HG03103 (cell line): ENCODE measurements around the gene IL1RL2.

Source experiments
- ATAC-seq: cut with Tn5 transposase; IDR thresholded peaks from one replicate; pipeline ENCODE4 v1.9.1; 2021; ENCODE audit warnings: low read depth; ENCODE audit not compliant: unreplicated experiment

Gene IL1RL2

DNA sequence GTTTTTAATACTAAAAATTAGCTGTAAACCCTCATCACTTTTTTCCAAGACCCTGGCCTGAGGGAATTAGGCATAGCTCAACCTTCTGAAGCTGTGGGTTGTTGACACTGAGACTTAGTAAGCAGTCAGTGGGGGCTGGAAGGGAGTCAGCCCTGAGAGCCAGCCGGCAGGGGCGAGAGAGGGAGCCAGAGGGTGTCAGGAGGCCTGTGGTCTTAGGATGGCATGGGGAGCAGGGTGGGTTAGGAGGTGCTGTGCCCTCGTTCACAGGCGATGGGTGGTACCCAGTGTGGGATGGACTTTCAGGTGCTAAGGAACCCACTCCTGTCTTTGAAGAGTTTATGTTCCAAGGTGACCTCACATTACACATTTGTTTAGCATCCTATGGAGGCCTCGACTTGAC is 49.3 kb downstream of the IL1RL2 start:
- no peak for ATAC-seq

DNA sequence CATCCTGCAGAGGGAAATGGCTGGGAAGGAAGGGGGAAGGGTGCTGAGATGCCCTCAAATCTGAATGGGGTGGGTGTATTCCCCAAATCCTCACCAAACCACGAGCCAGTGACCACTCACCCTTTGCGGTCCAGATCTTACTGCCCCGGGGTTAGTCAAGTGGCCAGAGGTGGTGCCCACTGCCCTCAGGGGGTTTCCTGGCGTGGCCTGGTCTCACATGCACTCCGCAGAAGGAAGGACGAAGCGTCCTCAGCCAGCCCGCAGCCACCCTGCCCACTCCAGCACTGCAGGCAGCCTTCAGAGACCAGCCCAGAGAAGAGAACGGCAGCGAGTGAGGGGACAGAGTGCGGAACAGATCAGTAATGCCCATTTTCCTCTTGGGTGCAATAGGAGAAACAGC is 50.4 kb downstream of the IL1RL2 start:
- ATAC-seq, result no peak

DNA sequence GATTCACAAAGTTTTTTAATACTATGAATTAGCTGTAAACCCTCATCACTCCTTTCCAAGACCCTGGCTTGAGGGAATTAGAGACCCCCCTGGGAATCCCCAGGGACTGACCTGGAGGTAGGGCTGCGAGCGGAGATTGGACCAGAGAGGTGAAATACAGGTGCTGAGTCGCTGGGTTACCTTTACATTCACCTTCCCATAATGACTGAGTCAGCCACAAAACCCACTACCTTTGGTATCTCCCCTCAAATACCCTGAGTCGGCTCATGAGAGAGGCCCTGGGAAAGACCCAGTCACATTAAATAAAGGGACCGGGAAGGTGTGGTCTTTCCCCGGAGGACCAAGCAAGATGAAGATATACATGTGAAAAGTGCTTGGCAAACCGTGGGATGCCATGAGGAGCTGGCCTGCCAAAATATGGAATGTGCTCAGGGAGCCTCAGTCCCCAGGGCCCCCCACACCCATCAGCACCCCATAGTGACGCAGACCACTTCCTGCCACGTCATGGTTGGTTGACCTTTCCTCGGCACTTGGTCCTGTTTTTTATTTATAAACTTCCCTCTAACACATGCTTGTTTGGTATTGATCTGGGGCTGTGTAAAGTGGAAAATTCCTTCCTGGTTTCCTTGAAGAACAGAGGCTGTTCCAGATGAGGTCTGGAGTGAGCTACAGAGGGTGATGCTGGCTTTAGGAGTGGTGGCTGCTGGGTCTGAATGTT is 51.4 kb downstream of the IL1RL2 start:
- ATAC-seq, result no peak

DNA sequence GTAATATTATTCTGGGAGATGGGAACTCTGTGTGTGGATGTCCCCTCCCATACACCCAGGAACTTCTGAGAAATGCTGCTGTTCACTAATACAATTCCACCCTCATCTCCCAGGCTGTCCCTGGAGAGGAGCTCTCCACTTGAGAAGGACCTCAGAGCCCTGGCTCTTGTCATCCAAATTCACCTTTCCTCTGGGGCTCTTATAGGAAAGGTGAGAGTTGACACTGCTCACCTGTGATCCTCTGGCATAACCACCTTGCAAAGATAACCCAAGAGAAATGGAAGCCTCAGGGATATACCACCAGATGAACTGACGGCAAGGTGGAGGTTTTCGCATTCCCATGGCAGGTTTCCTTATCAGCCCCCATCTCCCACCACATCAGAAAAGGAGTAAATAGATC is 52.0 kb downstream of the IL1RL2 start:
- no peak for ATAC-seq

DNA sequence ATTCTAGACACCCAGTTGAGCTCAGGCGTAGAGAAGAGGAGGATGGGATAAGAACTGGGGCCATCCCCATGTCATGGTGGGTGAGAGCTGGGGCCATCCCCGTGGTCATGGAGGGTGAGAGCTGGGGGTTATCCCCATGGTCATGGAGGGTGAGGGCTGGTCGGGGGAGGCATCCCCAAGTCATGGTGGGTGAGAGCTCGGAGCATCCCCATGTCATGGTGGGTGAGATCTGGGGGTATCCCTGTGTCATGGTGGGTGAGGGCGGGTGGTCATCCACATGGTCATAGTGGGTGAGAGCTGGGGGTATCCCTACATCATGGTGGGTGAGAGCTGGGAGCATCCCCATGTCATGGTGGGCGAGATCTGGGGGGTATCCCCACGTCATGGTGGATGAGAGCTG is 52.5 kb downstream of the IL1RL2 start:
- ATAC-seq, result no peak

DNA sequence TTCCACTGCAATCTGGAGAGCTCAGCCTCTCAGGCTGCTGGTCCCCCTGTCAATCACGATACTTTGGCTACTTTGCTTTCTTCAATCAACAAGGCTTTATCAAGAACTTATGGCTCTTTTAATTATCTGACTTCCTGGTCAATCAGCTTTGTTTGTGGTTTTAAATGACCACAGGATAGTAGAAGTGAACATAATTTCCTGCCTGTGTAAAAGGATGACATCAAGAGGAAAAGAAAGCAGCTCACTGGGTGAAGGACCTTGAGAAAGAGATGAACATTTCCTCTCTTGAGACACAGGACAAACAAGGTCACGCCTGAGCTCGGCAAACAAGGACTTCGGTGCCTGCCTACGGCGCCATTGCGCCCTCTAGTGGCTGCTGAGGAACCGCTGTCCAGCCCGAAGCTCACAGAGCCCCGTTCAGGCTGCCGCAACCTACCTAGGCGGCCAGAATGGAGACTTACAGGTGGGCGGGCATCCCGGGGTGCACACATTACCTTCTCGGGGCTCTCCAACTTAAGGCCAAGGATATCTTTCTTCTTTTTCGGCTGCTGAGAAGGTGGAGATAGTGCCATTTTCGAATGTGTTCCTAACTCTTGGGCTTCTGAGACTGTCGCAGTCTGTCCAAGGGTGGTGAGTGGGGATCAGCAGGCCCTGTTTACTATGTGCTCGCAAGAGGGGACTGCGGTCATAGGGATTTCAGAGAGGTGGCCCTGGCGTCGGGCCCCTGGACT is 54.0 kb downstream of the IL1RL2 start:
- ATAC-seq, result peak; percentile 90

DNA sequence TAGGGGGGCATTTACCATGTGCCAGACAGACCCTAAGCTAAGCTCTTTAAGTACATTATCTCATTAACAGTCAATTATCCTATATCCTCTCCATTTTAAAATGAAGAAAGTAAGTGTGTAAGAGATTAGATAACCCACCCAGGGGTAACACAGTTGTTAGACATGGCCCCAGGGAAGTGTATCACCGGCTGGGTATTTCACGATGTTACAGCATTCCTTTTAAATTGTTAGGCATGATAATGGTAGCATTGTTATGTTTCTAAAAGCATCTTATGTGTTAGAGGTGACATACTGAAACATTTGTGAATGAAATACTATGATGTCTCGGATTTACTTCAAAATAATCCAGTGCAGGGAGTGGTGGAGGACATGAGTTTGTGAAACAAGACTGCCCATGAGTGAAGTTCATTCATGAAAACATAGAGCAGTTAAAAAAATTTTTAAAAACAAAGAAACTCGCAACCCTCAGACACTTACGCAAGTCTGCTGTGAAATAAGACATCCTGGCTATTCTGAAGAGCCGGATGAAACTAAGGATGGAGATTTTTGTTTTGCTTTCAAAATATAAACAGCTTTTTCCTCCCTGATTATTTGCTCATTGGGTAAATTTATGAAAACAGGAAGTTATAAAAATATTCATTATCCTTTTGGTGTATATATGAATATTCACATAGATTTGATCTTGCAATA is 54.9 kb downstream of the IL1RL2 start:
- no peak for ATAC-seq

DNA sequence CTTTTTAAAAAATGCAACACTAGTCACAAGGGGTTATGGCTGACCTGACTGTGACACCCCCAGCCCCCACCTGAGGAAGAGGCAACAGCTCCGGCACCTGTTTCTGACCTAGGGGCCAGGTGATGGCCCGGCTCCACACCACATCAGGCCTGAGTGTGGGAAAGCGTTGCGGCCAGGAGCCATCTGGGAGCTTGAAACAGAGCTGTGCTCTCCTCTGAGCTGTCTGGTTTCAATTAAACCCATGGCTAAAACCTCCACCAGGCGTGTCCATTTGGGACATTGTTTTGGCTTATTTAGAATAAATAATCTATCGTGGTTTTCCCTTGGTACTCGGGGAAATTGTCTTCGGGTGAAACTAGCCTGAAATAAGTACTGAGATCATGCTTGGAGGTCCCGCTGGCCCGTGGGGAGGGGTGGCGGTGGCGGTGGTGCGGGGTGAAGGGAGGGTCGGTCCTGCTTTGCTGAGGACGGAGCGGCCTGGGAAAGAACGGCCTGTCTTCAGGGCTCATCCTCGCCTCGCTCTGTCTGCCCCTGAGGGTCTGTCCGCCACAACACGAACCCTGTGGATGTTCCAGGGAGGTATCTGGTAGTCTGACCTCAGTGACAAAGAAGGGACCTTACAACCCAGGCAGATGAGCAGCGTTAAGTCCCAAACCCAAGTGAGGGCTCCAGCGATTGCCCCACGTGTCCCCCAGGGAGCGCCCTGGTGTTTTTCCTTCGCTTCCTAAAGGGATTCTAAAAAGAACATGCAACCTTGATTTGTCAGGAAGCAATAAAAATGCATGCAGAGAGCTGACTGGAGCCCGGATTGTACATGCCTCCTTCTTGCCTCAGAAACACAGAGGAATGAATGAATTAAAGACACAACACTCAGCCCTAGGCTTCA is 58.7 kb downstream of the IL1RL2 start:
- no peak for ATAC-seq

DNA sequence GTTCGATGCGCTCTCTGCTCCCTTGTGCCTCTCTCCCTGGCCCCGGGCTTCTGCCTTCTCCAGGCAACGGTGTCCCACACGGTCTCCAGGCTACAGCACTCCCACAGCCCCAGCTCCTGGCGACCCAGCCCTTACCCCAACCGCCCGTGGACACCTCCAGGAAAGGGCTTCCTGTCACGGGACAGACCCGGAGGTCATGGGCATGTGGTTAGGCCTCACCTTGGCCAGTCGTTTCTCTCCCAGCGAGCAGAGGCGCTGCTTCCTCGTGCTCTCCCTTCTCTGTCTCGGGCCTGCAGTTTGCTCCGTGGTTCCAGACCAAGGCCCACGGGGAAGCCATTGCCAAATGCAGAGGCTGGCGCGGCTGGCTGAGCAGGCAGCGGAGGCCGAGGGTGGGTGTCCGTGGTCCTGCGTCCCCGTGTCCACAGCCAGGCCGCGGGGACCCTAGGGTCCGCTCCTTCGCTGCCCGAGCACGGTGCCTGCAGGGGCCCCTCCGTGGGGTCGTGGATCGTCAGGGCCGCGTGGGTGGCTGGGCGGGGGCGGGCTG is 63.5 kb downstream of the IL1RL2 start:
- ATAC-seq, result no peak

DNA sequence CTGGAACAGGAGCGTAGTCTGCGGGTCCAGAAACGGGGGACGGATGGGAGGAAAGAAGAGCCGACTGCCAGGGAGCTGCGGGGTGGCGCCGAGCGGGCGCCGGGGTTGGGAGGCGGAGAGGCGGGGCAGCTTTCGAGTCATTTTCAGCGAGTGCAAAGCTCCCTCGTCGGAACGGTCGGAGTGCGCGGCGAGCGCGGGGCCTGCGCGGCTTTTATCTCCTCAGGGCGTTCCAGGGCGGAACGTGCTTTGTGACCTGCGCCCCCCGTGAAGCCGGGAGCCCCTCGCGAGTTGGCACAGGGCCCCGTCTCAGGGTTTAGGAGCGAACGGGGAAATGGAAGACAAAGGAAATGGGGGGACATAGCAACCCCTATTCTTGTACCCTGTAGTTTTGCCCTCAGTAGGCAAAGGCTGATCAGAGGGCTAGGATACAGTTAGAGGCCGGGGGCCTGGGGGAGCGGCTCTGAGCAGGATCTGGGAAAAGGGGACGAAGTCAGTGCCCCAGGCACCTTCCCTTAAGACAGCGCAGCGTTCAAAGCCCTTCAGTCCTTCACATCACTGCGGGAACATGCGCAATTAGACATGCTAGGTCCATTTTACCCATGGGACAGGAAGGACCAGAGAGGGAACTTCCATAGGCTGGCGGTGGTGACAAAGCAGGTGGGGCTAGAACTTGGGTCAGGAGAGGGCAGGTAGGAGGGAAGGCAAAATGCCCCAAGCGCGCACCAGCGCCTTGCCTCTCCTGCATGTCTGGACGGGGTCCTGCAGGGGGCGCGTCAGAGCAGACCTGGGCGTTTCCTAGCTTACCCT is 64.4 kb downstream of the IL1RL2 start:
- peak; percentile 61 for ATAC-seq

DNA sequence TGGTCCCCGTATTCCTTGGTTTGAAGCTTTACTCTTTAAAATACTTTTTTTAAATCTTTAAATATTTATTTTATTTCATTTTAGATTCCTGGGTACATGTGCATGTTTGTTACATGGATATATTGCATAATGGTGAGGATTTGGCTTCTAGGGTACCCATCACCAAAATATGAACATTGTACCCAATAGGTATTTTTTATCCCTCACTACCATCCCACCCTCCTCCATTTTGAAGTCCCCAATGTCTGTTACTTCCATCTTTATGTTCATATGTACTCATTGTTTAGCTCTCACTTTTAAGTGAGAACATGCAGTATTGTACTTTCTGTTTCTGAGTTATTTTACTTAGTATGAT is 65.0 kb downstream of the IL1RL2 start:
- no peak for ATAC-seq

DNA sequence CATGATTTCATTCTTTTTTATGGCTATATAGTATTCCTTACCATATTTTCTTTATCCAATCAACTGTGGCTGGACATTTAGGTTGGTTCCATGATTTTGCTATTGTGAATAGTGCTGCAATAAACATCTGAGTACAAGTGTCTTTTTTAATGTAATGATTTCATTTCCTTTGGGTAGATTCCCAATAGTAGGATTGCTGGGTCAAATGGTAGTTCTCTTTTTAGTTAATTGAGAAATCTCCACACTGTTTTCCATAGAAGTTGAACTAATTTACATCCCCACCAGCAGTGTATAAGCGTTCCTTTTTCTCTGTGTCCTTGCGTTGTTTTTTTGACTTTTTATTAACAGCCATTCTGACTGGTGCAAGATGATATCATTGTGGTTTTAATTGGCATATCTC is 65.4 kb downstream of the IL1RL2 start:
- no peak for ATAC-seq

DNA sequence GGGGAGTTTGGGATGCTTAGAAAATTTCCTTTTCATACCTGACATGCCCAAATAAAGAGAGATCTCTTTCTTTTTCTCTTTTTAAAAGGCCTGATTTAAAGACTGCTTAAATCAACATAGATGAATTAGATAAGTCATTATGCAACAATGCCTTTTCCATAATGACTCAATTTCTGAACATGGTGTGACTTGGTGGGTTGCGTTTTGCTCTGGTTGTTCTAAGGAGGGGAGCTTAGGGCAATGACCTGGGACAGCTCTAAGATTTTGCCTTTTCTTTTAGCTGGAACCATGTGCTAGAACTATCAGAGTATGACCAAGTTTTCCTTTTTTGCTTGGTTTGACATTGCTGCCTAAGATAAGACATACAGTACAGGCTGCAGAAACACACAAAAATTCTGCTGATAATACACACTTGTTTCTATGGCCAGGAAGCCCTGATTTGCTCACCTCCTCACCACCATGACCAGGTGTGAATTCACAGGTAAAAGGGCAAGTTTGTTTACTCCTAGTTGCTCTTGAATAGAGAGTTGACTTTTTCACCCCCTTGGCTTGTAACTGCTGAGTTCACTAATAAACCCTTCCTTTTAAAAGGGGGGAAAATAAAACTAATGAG is 66.4 kb downstream of the IL1RL2 start:
- no peak for ATAC-seq

DNA sequence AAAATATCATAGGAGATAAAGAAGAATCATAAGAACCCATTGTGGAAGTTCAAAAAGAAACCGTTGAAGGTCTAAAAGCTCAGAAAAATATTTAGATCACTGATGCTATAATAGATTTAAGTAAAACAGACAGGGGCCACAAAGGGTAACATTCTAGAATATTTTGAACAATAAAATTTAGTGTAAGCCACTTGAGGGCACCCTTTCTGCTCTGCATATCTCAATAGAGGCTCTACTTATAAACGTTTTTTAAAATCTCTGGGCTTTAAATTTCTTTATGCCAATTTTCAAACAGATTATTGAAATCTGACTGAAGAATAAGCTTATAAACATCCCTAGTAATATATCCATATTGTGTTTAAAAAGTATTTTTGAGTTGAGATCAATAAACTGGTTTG is 66.9 kb downstream of the IL1RL2 start:
- no peak for ATAC-seq

DNA sequence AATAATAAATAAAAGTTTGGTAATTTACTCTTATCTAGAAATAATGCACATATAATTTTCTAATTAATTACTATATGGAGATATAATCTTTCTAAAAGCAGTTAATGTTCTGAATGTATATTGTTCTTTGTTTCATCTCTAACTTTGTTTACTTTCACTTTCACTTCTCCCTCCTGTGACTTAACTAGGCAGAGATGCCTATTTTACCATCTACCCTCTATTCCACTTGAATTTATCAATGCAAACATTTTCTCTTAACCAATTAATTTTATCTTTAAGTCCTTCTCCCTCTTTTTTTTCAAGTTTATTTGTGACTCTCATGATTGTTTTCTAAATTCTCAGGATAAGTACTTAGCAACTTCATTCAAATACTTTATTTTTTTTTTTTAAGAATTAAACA is 69.5 kb downstream of the IL1RL2 start:
- no peak for ATAC-seq

DNA sequence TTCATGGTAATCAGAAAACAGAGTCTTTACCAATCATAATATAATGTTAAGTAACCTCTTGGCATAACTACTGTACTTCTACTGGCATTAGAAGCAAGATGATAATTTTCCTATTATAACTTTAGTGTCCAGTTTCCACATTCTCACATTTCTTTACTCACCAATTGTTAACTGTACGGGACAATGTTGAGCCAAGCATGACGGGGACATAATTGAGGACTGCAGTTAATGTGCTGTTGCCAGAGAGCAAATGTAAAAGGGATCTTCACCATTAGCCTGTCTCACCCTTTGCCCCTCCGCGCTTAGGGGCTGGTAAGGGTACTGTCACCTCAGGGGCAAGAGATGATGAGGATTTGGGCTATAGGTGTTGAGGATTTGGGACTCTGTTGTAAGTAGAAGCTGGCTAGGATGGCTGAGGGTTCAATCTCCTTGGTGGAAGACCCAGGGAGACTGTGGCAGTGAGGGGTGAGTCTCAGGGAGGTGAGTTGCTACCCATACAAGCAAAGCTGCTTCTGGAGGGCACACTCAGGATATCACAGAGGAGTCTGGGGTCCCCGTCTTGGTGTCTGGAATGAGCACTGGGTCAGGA is 70.1 kb downstream of the IL1RL2 start:
- ATAC-seq, result no peak

DNA sequence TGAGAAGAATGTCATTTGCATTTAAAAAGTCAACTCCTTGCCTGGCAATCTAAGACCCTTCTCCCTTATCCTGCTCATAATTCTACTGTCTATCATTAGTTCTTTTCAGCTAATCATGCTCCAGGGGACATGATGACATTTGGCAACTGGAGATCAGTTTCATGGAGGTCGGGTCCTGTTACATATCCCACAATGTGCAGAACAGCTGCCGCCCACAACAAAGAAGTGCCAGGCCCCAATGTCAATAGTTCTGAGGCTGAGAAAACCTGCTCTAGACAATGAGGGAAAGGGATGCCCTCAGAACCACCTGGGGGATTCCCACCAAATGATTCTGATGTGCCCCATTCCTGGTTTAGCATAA is 71.2 kb downstream of the IL1RL2 start:
- ATAC-seq, result no peak

DNA sequence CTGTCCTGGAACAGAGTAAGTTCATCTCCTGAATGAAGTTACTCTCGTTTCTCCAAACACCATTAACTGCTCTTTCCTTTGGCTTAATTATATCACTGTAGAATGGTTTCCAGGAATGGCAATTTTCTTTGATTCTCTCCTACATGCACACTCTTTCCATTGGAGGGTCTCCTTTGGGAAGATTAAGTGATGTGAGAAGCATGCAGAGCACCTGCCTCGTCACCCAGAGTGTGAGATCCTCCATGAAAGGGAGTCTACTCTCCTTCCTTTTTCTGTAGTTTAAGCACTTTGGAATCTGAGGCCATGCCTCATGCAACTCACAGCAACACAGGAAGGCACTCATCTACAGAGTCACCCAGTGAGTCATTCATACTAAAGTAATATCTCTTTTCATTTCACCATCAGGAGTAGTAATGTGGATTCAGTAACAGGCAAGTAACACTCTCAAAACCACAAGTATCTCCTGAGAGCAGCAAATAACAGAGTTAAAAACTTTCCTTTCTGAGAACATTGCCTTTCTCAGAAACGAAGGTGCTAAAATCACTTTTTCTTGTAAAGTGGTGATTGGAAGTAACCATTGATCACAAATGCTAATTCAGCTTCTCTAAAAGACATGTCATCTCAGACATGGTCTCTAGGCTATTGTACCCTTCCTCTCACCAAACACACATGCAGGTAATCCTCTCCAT is 71.7 kb downstream of the IL1RL2 start:
- ATAC-seq, result no peak
